HFF-Myc (cell line): ENCODE measurements around the gene ZNF827.

Experiments
- DNase-seq: peaks from one replicate; pipeline ENCODE4 v3.0.0-alpha.2; 2011; ENCODE audit warnings: low read depth; ENCODE audit errors: extremely low read depth
- H3K4me3 ChIP-seq: replicated peaks from 2 replicates; pipeline ENCODE4 v1.5.1; 2011; ENCODE audit warnings: low read depth, mild to moderate bottlenecking, control low read depth, low read length
- TF ChIP-seq, protein P1 (sequence below): IDR thresholded peaks from 2 replicates; pipeline ENCODE4 v1.5.1; 2012; ENCODE audit warnings: mild to moderate bottlenecking, low read depth, low read length, control low read depth; ENCODE audit errors: missing control alignments

ZNF827 gene

DNA sequence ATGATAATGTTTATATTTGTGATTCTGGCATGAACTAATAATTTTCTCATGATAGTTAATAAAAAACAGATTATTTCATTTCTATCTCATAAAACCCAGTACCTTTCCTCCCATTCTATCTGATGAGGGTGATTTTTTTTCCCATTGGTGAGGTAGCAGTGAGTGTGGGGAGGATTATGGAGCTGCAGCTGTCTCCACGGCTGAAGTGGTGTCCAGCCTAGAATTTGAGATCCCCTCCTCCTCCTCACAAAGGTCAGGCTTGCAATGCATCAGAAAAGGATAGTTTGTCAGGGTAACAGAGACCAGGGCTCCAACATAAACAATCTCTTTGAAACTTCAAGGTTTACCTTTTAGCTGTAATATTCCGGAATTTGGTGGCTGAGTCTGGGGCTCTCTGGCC is 197.8 kb downstream of the ZNF827 start:
- TF ChIP-seq, protein P1, sequence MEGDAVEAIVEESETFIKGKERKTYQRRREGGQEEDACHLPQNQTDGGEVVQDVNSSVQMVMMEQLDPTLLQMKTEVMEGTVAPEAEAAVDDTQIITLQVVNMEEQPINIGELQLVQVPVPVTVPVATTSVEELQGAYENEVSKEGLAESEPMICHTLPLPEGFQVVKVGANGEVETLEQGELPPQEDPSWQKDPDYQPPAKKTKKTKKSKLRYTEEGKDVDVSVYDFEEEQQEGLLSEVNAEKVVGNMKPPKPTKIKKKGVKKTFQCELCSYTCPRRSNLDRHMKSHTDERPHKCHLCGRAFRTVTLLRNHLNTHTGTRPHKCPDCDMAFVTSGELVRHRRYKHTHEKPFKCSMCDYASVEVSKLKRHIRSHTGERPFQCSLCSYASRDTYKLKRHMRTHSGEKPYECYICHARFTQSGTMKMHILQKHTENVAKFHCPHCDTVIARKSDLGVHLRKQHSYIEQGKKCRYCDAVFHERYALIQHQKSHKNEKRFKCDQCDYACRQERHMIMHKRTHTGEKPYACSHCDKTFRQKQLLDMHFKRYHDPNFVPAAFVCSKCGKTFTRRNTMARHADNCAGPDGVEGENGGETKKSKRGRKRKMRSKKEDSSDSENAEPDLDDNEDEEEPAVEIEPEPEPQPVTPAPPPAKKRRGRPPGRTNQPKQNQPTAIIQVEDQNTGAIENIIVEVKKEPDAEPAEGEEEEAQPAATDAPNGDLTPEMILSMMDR, result no peak
- H3K4me3 ChIP-seq, result no peak overlapping the region
- DNase-seq, result peak; percentile 33

DNA sequence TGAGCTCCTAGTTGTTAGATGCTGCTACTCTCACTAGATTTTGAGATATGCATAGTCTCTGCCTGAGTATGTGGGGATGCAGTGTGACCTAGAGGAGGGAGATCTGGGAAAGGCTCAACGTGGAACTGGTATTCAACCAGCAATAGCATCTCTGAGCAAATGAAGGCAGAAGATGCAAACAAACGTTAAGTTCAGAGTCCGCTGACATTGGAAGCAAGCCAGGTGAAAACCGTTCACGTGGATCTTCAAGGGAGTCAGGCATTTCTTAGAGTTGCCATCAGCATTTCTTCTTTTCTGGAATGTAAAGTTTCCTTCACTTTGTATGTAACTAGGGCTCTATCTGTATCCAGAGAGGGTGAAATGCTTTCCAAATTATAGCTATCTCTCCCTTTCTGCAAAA is 198.8 kb downstream of the ZNF827 start:
- no peak overlapping the region for H3K4me3 ChIP-seq
- no peak for DNase-seq
- TF ChIP-seq, protein P1, result no peak

DNA sequence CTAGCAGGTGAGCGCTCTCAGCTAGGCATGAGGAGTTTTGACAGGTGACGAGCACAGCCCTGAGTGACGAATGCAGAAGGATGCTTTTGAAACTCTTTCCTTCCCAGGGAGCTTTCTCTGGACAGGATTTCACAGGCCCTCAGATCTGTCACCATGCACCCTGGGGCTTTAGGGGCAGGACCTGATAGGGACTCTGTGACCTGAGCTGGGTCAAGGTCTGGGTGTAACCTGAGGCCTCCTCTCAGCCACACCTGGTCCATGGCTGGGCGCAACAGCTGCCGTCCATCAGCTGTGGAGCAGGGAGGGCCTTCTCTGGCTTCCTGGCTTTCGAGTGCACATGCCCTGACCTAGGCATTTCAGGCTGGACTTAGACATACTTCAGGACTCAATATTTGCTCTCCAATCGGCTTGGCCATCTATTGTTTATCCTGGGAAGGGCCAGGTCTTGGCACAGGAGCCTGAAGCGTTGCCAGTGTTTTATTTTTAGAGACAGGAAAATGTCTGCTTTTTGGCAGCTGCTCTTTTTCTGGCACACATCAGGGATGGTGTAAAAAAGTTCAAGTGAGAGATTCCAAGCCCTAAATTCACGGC is 202.3 kb downstream of the ZNF827 start:
- no peak overlapping the region for H3K4me3 ChIP-seq
- no peak for DNase-seq
- TF ChIP-seq, protein P1, result no peak

DNA sequence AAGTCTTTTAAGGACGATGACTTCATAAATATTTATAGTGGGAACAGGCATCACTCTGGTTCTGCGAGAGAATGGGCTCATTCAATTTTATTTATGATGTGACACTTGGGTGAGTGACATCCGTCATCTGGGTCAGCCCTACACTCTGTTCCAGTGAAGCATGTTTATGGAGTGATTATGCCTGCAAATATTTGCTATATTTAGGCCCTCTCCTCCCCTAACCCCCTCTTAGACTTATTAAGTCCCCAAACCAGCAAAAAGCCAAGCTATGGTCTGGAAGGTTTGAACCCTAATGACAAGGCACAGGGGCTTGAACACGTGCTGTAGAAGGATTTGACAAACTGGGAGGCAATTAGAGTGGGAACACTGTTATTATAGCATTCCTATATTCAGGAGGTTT is 202.8 kb downstream of the ZNF827 start:
- DNase-seq, result no peak
- H3K4me3 ChIP-seq, result no peak overlapping the region
- TF ChIP-seq, protein P1, result no peak

DNA sequence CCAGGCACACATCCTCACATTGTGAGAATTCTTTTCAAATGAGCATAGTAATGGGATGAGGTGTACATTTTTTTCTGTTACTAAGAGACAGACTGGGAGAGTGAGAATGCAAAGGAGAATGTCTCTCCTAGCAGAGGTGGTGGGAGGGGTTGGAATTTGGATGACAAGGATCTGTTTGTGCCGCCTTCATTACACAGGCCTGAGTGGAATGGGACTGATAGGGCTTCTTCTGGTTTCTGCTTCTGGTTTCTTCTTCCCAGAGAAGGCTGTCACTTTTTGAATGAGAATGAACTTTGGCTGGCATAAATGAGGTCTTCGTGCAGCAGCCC is 203.3 kb downstream of the ZNF827 start:
- no peak overlapping the region for H3K4me3 ChIP-seq
- DNase-seq, result no peak
- TF ChIP-seq, protein P1, result no peak

DNA sequence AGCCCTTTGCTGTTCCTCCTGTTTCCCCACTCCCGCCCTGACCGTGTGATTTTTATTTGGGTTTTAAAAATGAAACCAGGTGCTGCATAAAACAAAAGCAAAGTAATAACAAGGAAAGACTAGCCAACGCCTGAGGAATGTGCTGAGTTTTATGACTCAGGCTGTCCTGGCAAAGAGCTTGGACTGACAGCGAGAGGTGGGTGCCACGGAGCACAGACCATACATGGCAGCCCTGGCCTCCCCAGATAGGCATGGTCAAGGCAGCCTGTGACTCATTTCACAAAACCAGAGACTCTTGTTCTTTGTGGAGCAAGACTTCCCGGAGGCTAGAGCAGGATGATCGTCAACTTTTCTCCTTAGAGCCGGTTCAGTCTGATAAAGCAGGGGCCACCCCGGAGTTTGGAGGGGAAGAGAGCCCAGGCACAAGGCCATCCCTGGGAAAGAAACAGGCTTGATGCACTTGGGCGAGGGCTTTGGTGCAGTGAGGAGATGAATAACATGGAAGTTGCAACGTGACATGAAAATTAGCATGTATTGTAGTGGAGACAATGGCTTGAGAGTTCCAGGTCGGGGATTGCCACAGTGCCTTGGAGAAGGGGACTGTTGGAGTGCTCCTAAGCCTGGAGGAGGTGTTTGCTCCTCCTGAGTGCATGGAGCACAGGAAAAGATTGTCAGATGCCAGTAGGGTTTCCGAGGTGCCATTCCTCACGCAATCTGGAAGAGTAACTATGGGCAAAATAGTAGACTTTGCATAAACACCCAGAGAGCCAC is 203.9 kb downstream of the ZNF827 start:
- peak; percentile 91 for DNase-seq
- TF ChIP-seq, protein P1, result no peak
- H3K4me3 ChIP-seq, result peak overlapping the region; percentile 14; the same call in 1 of the 2 replicates

DNA sequence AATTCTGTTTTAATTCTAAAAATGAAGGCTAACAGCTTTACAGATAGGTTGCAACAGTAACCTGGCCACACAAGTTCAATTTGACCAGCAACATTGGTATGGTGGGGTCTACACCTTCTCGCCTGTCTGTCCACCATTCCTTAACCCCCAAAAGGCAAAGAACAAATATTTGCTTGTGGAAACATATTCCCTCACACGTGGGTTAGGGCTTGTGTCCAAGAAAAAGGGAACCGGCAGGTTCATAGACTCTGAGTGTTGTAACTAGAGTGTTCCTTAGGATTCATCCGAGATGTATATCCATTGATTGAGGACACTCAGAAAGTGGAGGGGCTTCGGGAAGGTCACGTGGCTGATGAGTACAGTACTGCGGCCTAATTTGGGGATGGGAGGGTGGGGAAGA is 204.6 kb downstream of the ZNF827 start:
- TF ChIP-seq, protein P1, result no peak
- DNase-seq, result no peak
- peak overlapping the region; percentile 44 for H3K4me3 ChIP-seq
